ENCODE data around the gene SLC1A5. TPM values are rescaled to one million over a fixed set of nuclear protein-coding genes. Genes with fewer than 3 reads are reported as not detected.

Gene SLC1A5
- total RNA-seq, 3 donors from 2014 or later (not counting 1 experiment from before 2014, with no cell fraction given): 11.2 to 23.1 (median 18.9) TPM

GRCh38 chr19:46791944-46792343 lies 3.5 kb upstream of the SLC1A5 start:
- Histone ChIP-seq H3K27me3 (ENCODE audit: control insufficient read depth, insufficient read depth, low read length) (no peaks in the 10 kb centered on the region), H3K9me3 (ENCODE audit: control insufficient read depth, insufficient read depth, low read length) (no peaks in the 10 kb centered on the region), H3K4me1 (ENCODE audit: control insufficient read depth, insufficient read depth, low read length) (peaks cover 30% of the 10 kb centered on the region), H3K36me3 (ENCODE audit: control insufficient read depth, insufficient read depth, low read length) (no peaks in the 10 kb centered on the region), H3K4me3 (ENCODE audit: low read length) (no peak overlapping the region), H3K27ac (ENCODE audit: low read length) (no peak overlapping the region)
- no peak for TF ChIP-seq CTCF (IDR thresholded peaks at IDR 0.05)
- no peaks in the 10 kb centered on the region for H3K27me3 Mint-ChIP-seq (ENCODE audit: low read depth in 2 of 2)
- intact Hi-C loops (cut with micrococcal nuclease): no loop called here
- no peaks in the 10 kb centered on the region for H3K36me3 Mint-ChIP-seq
- H3K27ac Mint-ChIP-seq: no peak overlapping the region
- peaks cover 18 to 33% of the 10 kb centered on the region in 2 donors for H3K4me1 Mint-ChIP-seq
- ATAC-seq (no peak), DNase-seq (peak in 1 of 2 donors; percentile 82)
- H3K9me3 Mint-ChIP-seq: no peaks in the 10 kb centered on the region
- no peak overlapping the region for H3K4me3 Mint-ChIP-seq
- WGBS (ENCODE audit: insufficient coverage): 18% methylated on average over 5 of the region's 5 CpGs

DNA sequence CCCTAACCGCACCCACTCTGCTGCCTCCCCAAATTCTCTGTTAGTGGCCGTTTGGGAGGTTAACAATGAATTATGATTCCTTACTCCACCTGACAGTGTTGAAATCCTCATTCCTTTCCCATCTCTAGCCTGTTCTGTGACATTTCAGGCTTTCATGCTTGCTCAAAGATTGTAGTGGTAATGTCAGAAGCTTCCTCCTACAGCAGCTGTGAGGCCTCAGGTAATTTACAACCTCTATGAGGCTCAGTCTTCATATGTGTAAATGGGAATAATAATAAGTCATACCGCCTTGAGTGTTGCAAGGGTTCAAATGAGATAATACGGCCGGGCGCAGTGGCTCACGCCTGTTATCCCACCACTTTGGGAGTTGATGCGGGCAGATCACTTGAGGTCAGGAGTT lies 977 bp upstream of the SLC1A5 start:
- intact Hi-C loops (cut with micrococcal nuclease): no loop called here
- peak overlapping the region; percentile 10 to 77 for H3K27ac Mint-ChIP-seq
- no peak overlapping the region for H3K27ac ChIP-seq (ENCODE audit: low read length)
- H3K4me3 ChIP-seq (ENCODE audit: low read length): no peak overlapping the region
- no peaks in the 10 kb centered on the region for H3K36me3 ChIP-seq (ENCODE audit: control insufficient read depth, insufficient read depth, low read length)
- no peaks in the 10 kb centered on the region for H3K27me3 Mint-ChIP-seq (ENCODE audit: low read depth in 2 of 2)
- ATAC-seq: no peak
- no peaks in the 10 kb centered on the region for H3K9me3 ChIP-seq (ENCODE audit: control insufficient read depth, insufficient read depth, low read length)
- peaks cover 55% of the 10 kb centered on the region for H3K4me1 ChIP-seq (ENCODE audit: control insufficient read depth, insufficient read depth, low read length)
- H3K9me3 Mint-ChIP-seq: no peaks in the 10 kb centered on the region
- TF ChIP-seq CTCF (IDR thresholded peaks at IDR 0.05): no peak
- DNase-seq: no peak
- no peaks in the 10 kb centered on the region for H3K27me3 ChIP-seq (ENCODE audit: control insufficient read depth, insufficient read depth, low read length)
- peaks cover 43 to 59% of the 10 kb centered on the region in 2 donors for H3K4me1 Mint-ChIP-seq
- H3K4me3 Mint-ChIP-seq: peak overlapping the region; percentile 47
- 94% methylated on average over 8 of the region's 8 CpGs for WGBS (ENCODE audit: insufficient coverage)
- no peaks in the 10 kb centered on the region for H3K36me3 Mint-ChIP-seq

DNA sequence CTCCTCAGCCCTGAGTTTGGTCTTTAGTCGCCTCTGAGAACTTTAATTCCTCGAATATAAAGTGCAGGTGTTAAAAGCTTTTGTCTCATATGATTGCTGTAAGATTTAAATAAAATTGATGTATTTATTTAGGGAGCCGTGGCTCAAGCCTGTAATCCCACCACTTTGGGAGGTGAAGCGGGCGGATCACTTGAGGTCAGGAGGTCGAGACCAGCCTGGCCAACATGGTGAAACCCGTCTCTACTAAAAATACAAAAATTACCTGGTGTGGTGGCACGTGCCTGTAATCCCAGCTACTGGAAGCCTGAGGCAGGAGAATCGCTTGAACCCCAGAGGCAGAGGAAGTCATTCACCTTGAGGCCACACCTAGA lies 559 bp upstream of the SLC1A5 start:
- no peak for TF ChIP-seq CTCF (IDR thresholded peaks at IDR 0.05)
- Histone ChIP-seq H3K36me3 (ENCODE audit: control insufficient read depth, insufficient read depth, low read length) (no peaks in the 10 kb centered on the region), H3K27ac (ENCODE audit: low read length) (peak overlapping the region; percentile 38), H3K9me3 (ENCODE audit: control insufficient read depth, insufficient read depth, low read length) (no peaks in the 10 kb centered on the region), H3K27me3 (ENCODE audit: control insufficient read depth, insufficient read depth, low read length) (no peaks in the 10 kb centered on the region), H3K4me1 (ENCODE audit: control insufficient read depth, insufficient read depth, low read length) (peaks cover 60% of the 10 kb centered on the region), H3K4me3 (ENCODE audit: low read length) (no peak overlapping the region)
- no peaks in the 10 kb centered on the region for H3K27me3 Mint-ChIP-seq (ENCODE audit: low read depth in 2 of 2)
- ATAC-seq: no peak
- no peak for DNase-seq
- H3K4me3 Mint-ChIP-seq: peak overlapping the region; percentile 95
- no peaks in the 10 kb centered on the region for H3K9me3 Mint-ChIP-seq
- peak overlapping the region; percentile 77 to 99 for H3K27ac Mint-ChIP-seq
- no peaks in the 10 kb centered on the region for H3K36me3 Mint-ChIP-seq
- peaks cover 48 to 63% of the 10 kb centered on the region in 2 donors for H3K4me1 Mint-ChIP-seq
- 66% methylated on average over 9 of the region's 9 CpGs for WGBS (ENCODE audit: insufficient coverage)
- intact Hi-C loops (cut with micrococcal nuclease): no loop called here

Measured in natural killer cell (primary cell).